T-helper 17 cell (primary cell): ENCODE measurements around the gene PEPD. TPM values are rescaled to one million over a fixed set of nuclear protein-coding genes. Genes with fewer than 3 reads are reported as not detected.

ENCODE experiments used
- ATAC-seq: fragments of 150-1000 bp; cut with Tn5 transposase; 2 replicates; pipeline ENCODE4 v1.10.0; 2021; ENCODE audit warnings: mild to moderate bottlenecking, moderate library complexity
- DNase-seq, 3 donors: peaks; one replicate each; pipeline versions ENCODE4 v3.0.0 to v3.0.0-alpha.2; 2020 to 2021
- H3K9me3 ChIP-seq: one replicate; pipeline ENCODE4 v1.7.0; 2013; ENCODE audit warnings: low read length, mild to moderate bottlenecking; ENCODE audit not compliant: control insufficient read depth, poor library complexity, severe bottlenecking
- H3K27ac Mint-ChIP-seq: one replicate; pipeline ENCODE4 v1.8.0; 2022; ENCODE audit warnings: mild to moderate bottlenecking, moderate library complexity, mixed read lengths
- H3K27me3 Mint-ChIP-seq: one replicate; pipeline ENCODE4 v1.8.0; 2022; ENCODE audit warnings: mixed read lengths
- H3K36me3 Mint-ChIP-seq: one replicate; pipeline ENCODE4 v1.8.0; 2022; ENCODE audit warnings: low read depth, mixed read lengths
- H3K4me1 Mint-ChIP-seq: one replicate; pipeline ENCODE4 v1.8.0; 2022; ENCODE audit warnings: mild to moderate bottlenecking, mixed read lengths
- H3K4me3 Mint-ChIP-seq: one replicate; pipeline ENCODE4 v1.8.0; 2022; ENCODE audit warnings: mild to moderate bottlenecking, moderate library complexity, mixed read lengths
- total RNA-seq, 4 donors: library from RNA in 2 of 4; stranded (reverse) in 2 of 4; gene quantifications; one replicate each; pipeline ENCODE4 v1.2.3 and lab custom pipeline; 2022 to 2026

PEPD gene
- total RNA-seq, 2 donors from 2014 or later, result 38.5 to 41.4 TPM

GRCh38 chr19:33366127-33366526, 155.5 kb downstream of the PEPD start:
- Mint-ChIP-seq H3K36me3 (peaks cover 3% of the 10 kb centered on the region), H3K4me3 (no peak overlapping the region), H3K27ac (no peak overlapping the region), H3K4me1 (no peaks in the 10 kb centered on the region), H3K27me3 (peaks cover 47% of the 10 kb centered on the region)
- DNase-seq, result no peak
- ATAC-seq, result no peak
- no peaks in the 10 kb centered on the region for H3K9me3 ChIP-seq

- ATAC-seq, result no peak
- peaks cover 49% of the 10 kb centered on the region for H3K27me3 Mint-ChIP-seq
- H3K36me3 Mint-ChIP-seq, result peaks cover 3% of the 10 kb centered on the region
- DNase-seq, result no peak
- no peak overlapping the region for H3K4me3 Mint-ChIP-seq
- no peaks in the 10 kb centered on the region for H3K4me1 Mint-ChIP-seq
- H3K27ac Mint-ChIP-seq, result no peak overlapping the region
- H3K9me3 ChIP-seq, result no peaks in the 10 kb centered on the region
These were observed 155.9 kb downstream of the PEPD start for GRCh38 chr19:33365691-33366090.

GRCh38 chr19:33363476-33363875, 158.1 kb downstream of the PEPD start:
- no peak for DNase-seq
- Mint-ChIP-seq H3K27ac (peak overlapping the region; percentile 32), H3K4me3 (no peak overlapping the region), H3K36me3 (peaks cover 3% of the 10 kb centered on the region), H3K4me1 (no peaks in the 10 kb centered on the region), H3K27me3 (peaks cover 62% of the 10 kb centered on the region)
- no peaks in the 10 kb centered on the region for H3K9me3 ChIP-seq
- ATAC-seq, result no peak

- H3K4me3 Mint-ChIP-seq, result no peak overlapping the region
- no peak for ATAC-seq
These were observed 158.9 kb downstream of the PEPD start for GRCh38 chr19:33362508-33363228.

GRCh38 chr19:33359581-33359980, 162.0 kb downstream of the PEPD start:
- H3K36me3 Mint-ChIP-seq, result peaks cover 7% of the 10 kb centered on the region
- peaks cover 49% of the 10 kb centered on the region for H3K27me3 Mint-ChIP-seq
- no peak overlapping the region for H3K4me3 Mint-ChIP-seq
- no peaks in the 10 kb centered on the region for H3K4me1 Mint-ChIP-seq
- no peak for DNase-seq
- H3K9me3 ChIP-seq, result no peaks in the 10 kb centered on the region
- H3K27ac Mint-ChIP-seq, result no peak overlapping the region
- ATAC-seq, result no peak

More at GRCh38 chr19:33362508-33363228, 158.9 kb downstream of the PEPD start:
- no peaks in the 10 kb centered on the region for H3K9me3 ChIP-seq
- DNase-seq, result no peak
- peaks cover 4% of the 10 kb centered on the region for H3K36me3 Mint-ChIP-seq
- no peaks in the 10 kb centered on the region for H3K4me1 Mint-ChIP-seq
- H3K27ac Mint-ChIP-seq, result no peak overlapping the region
- H3K27me3 Mint-ChIP-seq, result peaks cover 63% of the 10 kb centered on the region

- DNase-seq (no peak), ATAC-seq (no peak)
- Mint-ChIP-seq H3K36me3 (peaks cover 7% of the 10 kb centered on the region), H3K27ac (no peak overlapping the region), H3K27me3 (peaks cover 39% of the 10 kb centered on the region), H3K4me3 (no peak overlapping the region), H3K4me1 (no peaks in the 10 kb centered on the region)
- H3K9me3 ChIP-seq, result no peaks in the 10 kb centered on the region
These were observed 163.2 kb downstream of the PEPD start for GRCh38 chr19:33358408-33358807.

- no peak for DNase-seq
- H3K36me3 Mint-ChIP-seq, result peaks cover 6% of the 10 kb centered on the region
These were observed 164.0 kb downstream of the PEPD start for GRCh38 chr19:33357556-33357955.

GRCh38 chr19:33355535-33355934, 166.1 kb downstream of the PEPD start:
- Mint-ChIP-seq H3K27me3 (peaks cover 25% of the 10 kb centered on the region), H3K27ac (no peak overlapping the region), H3K4me3 (no peak overlapping the region), H3K36me3 (peaks cover 5% of the 10 kb centered on the region), H3K4me1 (no peaks in the 10 kb centered on the region)
- DNase-seq (no peak), ATAC-seq (no peak)
- no peaks in the 10 kb centered on the region for H3K9me3 ChIP-seq

More at GRCh38 chr19:33357556-33357955, 164.0 kb downstream of the PEPD start:
- no peaks in the 10 kb centered on the region for H3K9me3 ChIP-seq
- no peaks in the 10 kb centered on the region for H3K4me1 Mint-ChIP-seq
- no peak overlapping the region for H3K27ac Mint-ChIP-seq
- H3K4me3 Mint-ChIP-seq, result no peak overlapping the region
- peaks cover 36% of the 10 kb centered on the region for H3K27me3 Mint-ChIP-seq
- no peak for ATAC-seq

- DNase-seq, result no peak
- Mint-ChIP-seq H3K27me3 (peaks cover 48% of the 10 kb centered on the region), H3K4me3 (no peak overlapping the region), H3K4me1 (no peaks in the 10 kb centered on the region), H3K36me3 (peaks cover 1% of the 10 kb centered on the region), H3K27ac (no peak overlapping the region)
- H3K9me3 ChIP-seq, result no peaks in the 10 kb centered on the region
- ATAC-seq, result no peak
These were observed 170.9 kb downstream of the PEPD start for GRCh38 chr19:33350538-33351309.

- H3K9me3 ChIP-seq, result no peaks in the 10 kb centered on the region
- Mint-ChIP-seq H3K27ac (no peak overlapping the region), H3K27me3 (peaks cover 59% of the 10 kb centered on the region), H3K4me3 (no peak overlapping the region), H3K36me3 (no peaks in the 10 kb centered on the region), H3K4me1 (peaks cover under 1% of the 10 kb centered on the region)
- DNase-seq (no peak), ATAC-seq (no peak)
These were observed 172.0 kb downstream of the PEPD start for GRCh38 chr19:33349319-33350289.

- Mint-ChIP-seq H3K27me3 (peaks cover 71% of the 10 kb centered on the region), H3K4me1 (peaks cover 4% of the 10 kb centered on the region), H3K4me3 (no peak overlapping the region), H3K36me3 (no peaks in the 10 kb centered on the region), H3K27ac (no peak overlapping the region)
- ATAC-seq, result no peak
- DNase-seq, result no peak
- H3K9me3 ChIP-seq, result no peaks in the 10 kb centered on the region
These were observed 173.1 kb downstream of the PEPD start for GRCh38 chr19:33348301-33349010.

GRCh38 chr19:33347300-33347699, 174.3 kb downstream of the PEPD start:
- ATAC-seq (no peak), DNase-seq (no peak)
- Mint-ChIP-seq H3K36me3 (no peaks in the 10 kb centered on the region), H3K4me3 (no peak overlapping the region), H3K27me3 (peaks cover 82% of the 10 kb centered on the region), H3K4me1 (peaks cover 4% of the 10 kb centered on the region), H3K27ac (no peak overlapping the region)
- no peaks in the 10 kb centered on the region for H3K9me3 ChIP-seq
